HEK293 (cell line): ENCODE measurements around the gene DMD.

Experiments used
- CTCF ChIA-PET: fragments of 350-600 bp; formaldehyde crosslinking; extraction: SDS; loops from one replicate; lab custom pipeline; 2021; ENCODE audit warnings: antibody characterized with exemption; lab: Yijun Ruan, JAX
- POLR2A ChIA-PET: fragments of 300-600 bp; formaldehyde crosslinking; extraction: SDS; loops from one replicate; lab custom pipeline; 2020; ENCODE audit warnings: antibody characterized with exemption, inconsistent platforms; lab: Yijun Ruan, JAX
- H3K27ac ChIP-seq: fragments of 200-500 bp; sonication (Bioruptor generic); 2 replicates; pipeline ENCODE4 v1.5.1; 2014; ENCODE audit warnings: low read depth, low read length, control low read depth, inconsistent platforms; ENCODE audit errors: extremely low read depth
- H3K36me3 ChIP-seq, 2 experiments: fragments of 200-500 bp in 1 of 2; sonication (Bioruptor generic) in 1 of 2; 1 replicate in 1 of 2; 2 replicates in 1 of 2; pipeline ENCODE4 v1.5.1; 2014 to 2017; ENCODE audit warnings: inconsistent platforms in 2 of 2, low read length in 2 of 2; ENCODE audit not compliant: control insufficient read depth in 2 of 2, insufficient read depth in 1 of 2
- H3K4me1 ChIP-seq: fragments of 200-500 bp; sonication (Bioruptor generic); 2 replicates; pipeline ENCODE4 v1.5.1; 2014; ENCODE audit warnings: mild to moderate bottlenecking, low read length, inconsistent platforms; ENCODE audit not compliant: control insufficient read depth, insufficient read depth
- H3K4me3 ChIP-seq: 2 replicates; pipeline ENCODE4 v1.5.1; 2011; ENCODE audit warnings: low read depth, mild to moderate bottlenecking, control low read depth, low read length, moderate library complexity
- H3K9me3 ChIP-seq: fragments of 200-500 bp; sonication (Bioruptor generic); 2 replicates; pipeline ENCODE4 v1.5.1; 2014; ENCODE audit warnings: low read depth, low read length, inconsistent platforms; ENCODE audit not compliant: control insufficient read depth, insufficient read depth
- ATF2 ChIP-seq: fragments of 450-650 bp; formaldehyde crosslinking; IDR thresholded peaks from 2 replicates; pipeline ENCODE4 v1.5.1; 2016; ENCODE audit warnings: missing biosample characterization, missing genetic modification characterization, low read depth
- BCL11B ChIP-seq: fragments of 450-650 bp; formaldehyde crosslinking; IDR thresholded peaks from 2 replicates; pipeline ENCODE4 v1.5.1; 2016; ENCODE audit warnings: low read depth, missing biosample characterization, missing genetic modification characterization
- GFI1B ChIP-seq: fragments of 450-650 bp; formaldehyde crosslinking; IDR thresholded peaks from 2 replicates; pipeline ENCODE4 v1.5.1; 2016; ENCODE audit warnings: missing biosample characterization, missing genetic modification characterization
- GLIS1 ChIP-seq: fragments of 450-650 bp; formaldehyde crosslinking; IDR thresholded peaks from 2 replicates; pipeline ENCODE4 v1.5.1; 2016; ENCODE audit warnings: missing biosample characterization, missing genetic modification characterization
- KLF16 ChIP-seq: fragments of 450-650 bp; formaldehyde crosslinking; IDR thresholded peaks from 2 replicates; pipeline ENCODE4 v1.5.1; 2017; ENCODE audit warnings: missing biosample characterization, missing genetic modification characterization
- SP2 ChIP-seq: fragments of 450-650 bp; formaldehyde crosslinking; IDR thresholded peaks from 2 replicates; pipeline ENCODE4 v1.5.1; 2016; ENCODE audit warnings: missing biosample characterization, missing genetic modification characterization
- ZBTB17 ChIP-seq: fragments of 450-650 bp; formaldehyde crosslinking; IDR thresholded peaks from 2 replicates; pipeline ENCODE4 v1.5.1; 2016; ENCODE audit warnings: missing biosample characterization, missing genetic modification characterization
- ZBTB6 ChIP-seq: fragments of 450-650 bp; formaldehyde crosslinking; IDR thresholded peaks from 2 replicates; pipeline ENCODE4 v1.5.1; 2017; ENCODE audit warnings: missing biosample characterization, missing genetic modification characterization
- ZFP37 ChIP-seq: fragments of 450-650 bp; formaldehyde crosslinking; IDR thresholded peaks from 2 replicates; pipeline ENCODE4 v1.5.1; 2016; ENCODE audit warnings: missing biosample characterization, missing genetic modification characterization
- ZNF16 ChIP-seq: fragments of 450-650 bp; formaldehyde crosslinking; IDR thresholded peaks from 2 replicates; pipeline ENCODE4 v1.5.1; 2016; ENCODE audit warnings: low read depth, missing biosample characterization, missing genetic modification characterization
- ZNF184 ChIP-seq: fragments of 450-650 bp; IDR thresholded peaks from 2 replicates; pipeline ENCODE4 v1.5.1; 2018; ENCODE audit warnings: missing biosample characterization, mild to moderate bottlenecking, missing genetic modification characterization
- ZNF223 ChIP-seq: fragments of 450-650 bp; formaldehyde crosslinking; IDR thresholded peaks from 2 replicates; pipeline ENCODE4 v1.5.1; 2016; ENCODE audit warnings: missing biosample characterization, missing genetic modification characterization
- ZNF274 ChIP-seq, 2 experiments: fragments of 200-500 bp in 1 of 2; fragments of 450-650 bp in 1 of 2; sonication (Bioruptor generic) in 1 of 2; formaldehyde crosslinking in 1 of 2; IDR thresholded peaks; 2 replicates each; pipeline versions ENCODE4 v1.5.1 to v1.6.1; 2014 to 2016; ENCODE audit warnings: borderline replicate concordance in 1 of 2, inconsistent platforms in 1 of 2, low read length in 1 of 2, missing biosample characterization in 1 of 2, missing genetic modification characterization in 1 of 2
- ZNF335 ChIP-seq: fragments of 450-650 bp; formaldehyde crosslinking; conservative IDR thresholded peaks from 2 replicates; pipeline ENCODE4 v1.5.1; 2016; ENCODE audit warnings: missing biosample characterization, missing genetic modification characterization
- ZNF366 ChIP-seq: fragments of 450-650 bp; formaldehyde crosslinking; conservative IDR thresholded peaks from 2 replicates; pipeline ENCODE4 v1.5.1; 2016; ENCODE audit warnings: missing biosample characterization, missing genetic modification characterization
- ZNF394 ChIP-seq: fragments of 450-650 bp; formaldehyde crosslinking; IDR thresholded peaks from 2 replicates; pipeline ENCODE4 v1.5.1; 2016; ENCODE audit warnings: missing biosample characterization, missing genetic modification characterization, mild to moderate bottlenecking, moderate library complexity, borderline replicate concordance
- ZNF404 ChIP-seq: fragments of 450-650 bp; formaldehyde crosslinking; IDR thresholded peaks from 2 replicates; pipeline ENCODE4 v1.5.1; 2017; ENCODE audit warnings: missing biosample characterization, missing genetic modification characterization
- ZNF449 ChIP-seq: fragments of 450-650 bp; formaldehyde crosslinking; IDR thresholded peaks from 2 replicates; pipeline ENCODE4 v1.5.1; 2017; ENCODE audit warnings: missing biosample characterization, mild to moderate bottlenecking, missing genetic modification characterization, moderate library complexity
- ZNF585B ChIP-seq: fragments of 450-650 bp; formaldehyde crosslinking; IDR thresholded peaks from 2 replicates; pipeline ENCODE4 v1.5.1; 2016; ENCODE audit warnings: missing biosample characterization, missing genetic modification characterization
- ZNF600 ChIP-seq: fragments of 450-650 bp; formaldehyde crosslinking; IDR thresholded peaks from 2 replicates; pipeline ENCODE4 v1.5.1; 2016; ENCODE audit warnings: missing biosample characterization, missing genetic modification characterization
- ZNF621 ChIP-seq: fragments of 450-650 bp; formaldehyde crosslinking; IDR thresholded peaks from 2 replicates; pipeline ENCODE4 v1.5.1; 2017; ENCODE audit warnings: missing biosample characterization, missing genetic modification characterization
- ZNF707 ChIP-seq: fragments of 450-650 bp; formaldehyde crosslinking; IDR thresholded peaks from 2 replicates; pipeline ENCODE4 v1.5.1; 2016; ENCODE audit warnings: missing biosample characterization, missing genetic modification characterization
- TF ChIP-seq, protein P1 (sequence below): fragments of 450-650 bp; formaldehyde crosslinking; IDR thresholded peaks from 2 replicates; pipeline ENCODE4 v1.5.1; 2017; ENCODE audit warnings: missing biosample characterization, missing genetic modification characterization
- TF ChIP-seq, protein P2 (sequence below): fragments of 450-650 bp; formaldehyde crosslinking; IDR thresholded peaks from 2 replicates; pipeline ENCODE4 v1.5.1; 2016; ENCODE audit warnings: missing biosample characterization, missing genetic modification characterization

Gene DMD

DNA sequence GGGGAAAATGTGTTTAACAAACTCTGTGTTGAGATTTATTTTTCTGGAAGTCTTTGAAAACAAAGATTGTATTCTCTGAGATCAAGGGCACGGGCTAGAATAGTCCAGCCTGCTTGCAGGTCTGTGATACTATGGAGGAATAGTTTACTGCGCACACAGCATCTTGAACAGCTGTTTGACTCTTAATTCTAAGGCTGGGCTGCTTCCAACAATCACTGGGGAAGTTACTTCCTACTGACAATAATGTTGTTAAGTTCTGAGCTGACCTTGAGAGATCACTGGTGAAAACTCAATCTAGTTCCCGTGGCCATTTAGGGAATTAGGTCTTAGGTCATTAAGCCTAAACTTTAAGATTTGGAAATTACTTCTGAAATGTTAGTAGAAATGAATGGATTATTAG lies 1723.4 kb downstream of the DMD start (continued):
- TF ChIP-seq GLIS1 (no peak), ZFP37 (no peak), GFI1B (tag by site-specific recombination) (no peak), ZBTB6 (tag by site-specific recombination) (no peak), ZNF404 (tag by site-specific recombination) (no peak)

DNA sequence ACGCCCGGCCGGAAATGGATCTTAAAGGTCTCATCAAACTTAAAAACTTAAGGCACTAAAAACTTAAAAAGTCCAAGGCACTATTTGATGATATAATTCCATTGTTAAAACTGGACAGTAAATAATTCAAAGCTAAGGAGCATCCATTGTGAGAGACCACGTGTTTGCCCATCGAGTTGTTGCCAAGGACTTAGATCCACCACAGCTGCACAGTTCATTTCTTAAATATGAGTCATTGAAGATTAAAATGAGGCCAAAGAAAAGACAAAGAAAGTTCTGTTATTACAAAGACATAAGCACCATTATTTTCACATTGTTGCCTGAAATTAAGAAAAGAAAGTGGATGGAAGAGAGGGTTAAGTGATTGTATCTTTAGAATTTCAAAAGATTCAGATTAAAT lies 1728.0 kb downstream of the DMD start:
- POLR2A ChIA-PET, result no interaction called here
- TF ChIP-seq ZNF621 (tag by site-specific recombination) (no peak), ZNF394 (tag by site-specific recombination) (no peak), BCL11B (no peak), ZNF585B (tag by site-specific recombination) (no peak), ZNF404 (tag by site-specific recombination) (no peak), ZNF16 (tag by site-specific recombination) (no peak), ZBTB17 (no peak)
- TF ChIP-seq, protein P1, sequence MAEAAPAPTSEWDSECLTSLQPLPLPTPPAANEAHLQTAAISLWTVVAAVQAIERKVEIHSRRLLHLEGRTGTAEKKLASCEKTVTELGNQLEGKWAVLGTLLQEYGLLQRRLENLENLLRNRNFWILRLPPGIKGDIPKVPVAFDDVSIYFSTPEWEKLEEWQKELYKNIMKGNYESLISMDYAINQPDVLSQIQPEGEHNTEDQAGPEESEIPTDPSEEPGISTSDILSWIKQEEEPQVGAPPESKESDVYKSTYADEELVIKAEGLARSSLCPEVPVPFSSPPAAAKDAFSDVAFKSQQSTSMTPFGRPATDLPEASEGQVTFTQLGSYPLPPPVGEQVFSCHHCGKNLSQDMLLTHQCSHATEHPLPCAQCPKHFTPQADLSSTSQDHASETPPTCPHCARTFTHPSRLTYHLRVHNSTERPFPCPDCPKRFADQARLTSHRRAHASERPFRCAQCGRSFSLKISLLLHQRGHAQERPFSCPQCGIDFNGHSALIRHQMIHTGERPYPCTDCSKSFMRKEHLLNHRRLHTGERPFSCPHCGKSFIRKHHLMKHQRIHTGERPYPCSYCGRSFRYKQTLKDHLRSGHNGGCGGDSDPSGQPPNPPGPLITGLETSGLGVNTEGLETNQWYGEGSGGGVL (tag by site-specific recombination), result no peak

DNA sequence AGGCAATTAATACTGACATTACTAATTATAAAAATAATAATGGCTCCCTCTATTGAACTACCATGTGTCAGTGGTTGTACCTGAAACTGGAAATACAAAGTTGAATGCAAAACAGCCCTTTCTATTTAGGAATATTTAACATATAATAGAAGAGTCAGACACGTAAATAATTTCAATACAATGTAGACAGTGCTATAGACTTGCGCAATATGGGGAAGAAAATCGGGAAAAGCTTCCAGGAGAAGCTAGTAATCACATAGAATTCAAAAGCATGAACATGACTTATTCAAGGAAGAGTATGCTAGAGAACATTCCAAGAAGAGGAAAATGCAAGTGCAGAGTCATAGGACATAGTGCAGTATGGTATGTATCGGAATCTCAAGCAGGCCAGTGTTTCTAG lies 1730.7 kb downstream of the DMD start:
- Histone ChIP-seq H3K9me3 (no peaks in the 10 kb centered on the region), H3K4me1 (no peaks in the 10 kb centered on the region), H3K4me3 (no peak overlapping the region), H3K36me3 (no peaks in the 10 kb centered on the region), H3K27ac (no peak overlapping the region)
- ChIA-PET POLR2A (no interaction called here), CTCF (no interaction called here)
- TF ChIP-seq KLF16 (tag by site-specific recombination), result no peak
- TF ChIP-seq ZNF223 (tag by site-specific recombination), result no peak

More for the DNA sequence above, 1728.0 kb downstream of the DMD start:
- Histone ChIP-seq H3K36me3 (no peaks in the 10 kb centered on the region), H3K4me1 (no peaks in the 10 kb centered on the region), H3K27ac (no peak overlapping the region), H3K4me3 (no peak overlapping the region), H3K9me3 (no peaks in the 10 kb centered on the region)
- CTCF ChIA-PET, result interaction anchor here (0.7 kb wide), 1 partner anchor 41 kb away, joined by 3 read pairs; no protein-coding TSS in a partner anchor

GRCh38 chrX:31471229-31471628 lies 1740.1 kb downstream of the DMD start:
- Histone ChIP-seq H3K27ac (no peak overlapping the region), H3K4me1 (no peaks in the 10 kb centered on the region), H3K36me3 (no peaks in the 10 kb centered on the region), H3K4me3 (no peak overlapping the region), H3K9me3 (no peaks in the 10 kb centered on the region; the same call in 1 of the 2 replicates)
- ChIA-PET CTCF (no interaction called here), POLR2A (no interaction called here)
- TF ChIP-seq ZNF184 (tag by site-specific recombination) (no peak), ZNF600 (no peak), ATF2 (tag by site-specific recombination) (no peak), ZNF707 (tag by site-specific recombination) (no peak), ZNF366 (no peak), ZNF335 (tag by site-specific recombination) (no peak), SP2 (tag by site-specific recombination) (no peak), ZNF274 (IDR thresholded peaks at IDR 0.05; ENCODE audit: low read length) (no peak), ZNF274 (tag by site-specific recombination; IDR thresholded peaks at IDR 0.05; ENCODE audit: borderline replicate concordance) (no peak), ZNF449 (tag by site-specific recombination) (no peak)
- TF ChIP-seq, protein P2, sequence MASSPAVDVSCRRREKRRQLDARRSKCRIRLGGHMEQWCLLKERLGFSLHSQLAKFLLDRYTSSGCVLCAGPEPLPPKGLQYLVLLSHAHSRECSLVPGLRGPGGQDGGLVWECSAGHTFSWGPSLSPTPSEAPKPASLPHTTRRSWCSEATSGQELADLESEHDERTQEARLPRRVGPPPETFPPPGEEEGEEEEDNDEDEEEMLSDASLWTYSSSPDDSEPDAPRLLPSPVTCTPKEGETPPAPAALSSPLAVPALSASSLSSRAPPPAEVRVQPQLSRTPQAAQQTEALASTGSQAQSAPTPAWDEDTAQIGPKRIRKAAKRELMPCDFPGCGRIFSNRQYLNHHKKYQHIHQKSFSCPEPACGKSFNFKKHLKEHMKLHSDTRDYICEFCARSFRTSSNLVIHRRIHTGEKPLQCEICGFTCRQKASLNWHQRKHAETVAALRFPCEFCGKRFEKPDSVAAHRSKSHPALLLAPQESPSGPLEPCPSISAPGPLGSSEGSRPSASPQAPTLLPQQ, result no peak
